Neural progenitor cell (in vitro differentiated cells): ENCODE measurements around the gene PAX5.

ENCODE experiments used
- CTCF ChIP-seq: fragments of 200-600 bp; sonication (generic); IDR thresholded peaks from 2 replicates; pipeline ENCODE4 v1.5.1; 2017; ENCODE audit warnings: antibody characterized with exemption, mild to moderate bottlenecking
- EZH2 ChIP-seq: fragments of 200-600 bp; sonication (generic); IDR thresholded peaks from 2 replicates; pipeline ENCODE4 v1.6.1; 2017; ENCODE audit warnings: antibody characterized with exemption, mild to moderate bottlenecking, moderate library complexity
- EZH2phosphoT487 ChIP-seq: fragments of 200-600 bp; sonication (generic); IDR thresholded peaks from 2 replicates; pipeline ENCODE4 v1.6.1; 2017; ENCODE audit warnings: antibody characterized with exemption

GRCh38 chr9:36788534-36788933 lies 245.5 kb downstream of the PAX5 start:
- TF ChIP-seq CTCF = peak; percentile 45
- TF ChIP-seq EZH2 = no peak
- TF ChIP-seq EZH2phosphoT487 = no peak
